GM12878 (cell line): ENCODE data around the gene ZBED1. TPM values are rescaled to one million over a fixed set of nuclear protein-coding genes. Genes with fewer than 3 reads are reported as not detected.

Experiments used
- ATAC-seq: fragments of 200-7000 bp; cut with Tn5 transposase; 3 replicates; pipeline ENCODE4 v1.9.1; 2020; ENCODE audit warnings: mild to moderate bottlenecking, moderate library complexity
- BruUV-seq: library from RNA; stranded (reverse); fragments of 400-500 nt; replicated peaks from 2 replicates; lab custom pipeline; 2021; lab: Mats Ljungman, UMichigan
- CTCF ChIA-PET: fragments of 300-600 bp; sonication (Branson Sonifier 250); formaldehyde crosslinking; extraction: SDS; loops from one replicate; lab custom pipeline; 2021; ENCODE audit warnings: inconsistent platforms; lab: Yijun Ruan, JAX
- POLR2A ChIA-PET: fragments of 350-600 bp; formaldehyde crosslinking; extraction: SDS; loops from one replicate; lab custom pipeline; 2021; ENCODE audit warnings: inconsistent platforms; lab: Charles Lee
- RAD21 ChIA-PET: fragments of 300-600 bp; sonication (Branson Sonifier 250); formaldehyde crosslinking; loops from one replicate; lab custom pipeline; 2023; ENCODE audit warnings: antibody characterized with exemption; ENCODE audit not compliant: unreplicated experiment; lab: Charles Lee
- SMC1A ChIA-PET: fragments of 300-600 bp; sonication (Branson Sonifier 250); formaldehyde crosslinking; loops from one replicate; lab custom pipeline; 2023; ENCODE audit not compliant: unreplicated experiment, uncharacterized antibody; lab: Charles Lee
- DNase-seq: peaks from one replicate; pipeline ENCODE4 v3.0.0-alpha.2; 2011; ENCODE audit warnings: low read depth, low spot score
- FAIRE-seq: peaks from 3 replicates; lab custom pipeline; 2011; peaks lifted over from hg19 to GRCh38; lab: Jason Lieb, UNC
- H2AFZ ChIP-seq: 2 replicates; pipeline ENCODE4 v1.6.0; 2011; ENCODE audit warnings: low read depth, low read length, control low read depth; ENCODE audit not compliant: control insufficient read depth
- H3K27ac ChIP-seq: 2 replicates; pipeline ENCODE4 v1.5.1; 2011; ENCODE audit warnings: control low read depth; ENCODE audit not compliant: control insufficient read depth, insufficient read depth
- H3K27me3 ChIP-seq, 2 experiments: replicated peaks in 1 of 2; 2 replicates each; pipeline versions ENCODE4 v1.6.0 to v1.6.1; 2011; ENCODE audit warnings: low read length in 1 of 2; ENCODE audit not compliant: control insufficient read depth in 2 of 2, insufficient read depth in 2 of 2
- H3K36me3 ChIP-seq, 2 experiments: 2 replicates each; pipeline ENCODE4 v1.5.1; 2011; ENCODE audit warnings: low read length in 1 of 2; ENCODE audit not compliant: control insufficient read depth in 2 of 2, insufficient read depth in 2 of 2
- H3K4me1 ChIP-seq: 2 replicates; pipeline ENCODE4 v1.6.1; 2011; ENCODE audit warnings: mild to moderate bottlenecking, low read length, moderate library complexity, mixed read lengths; ENCODE audit not compliant: control insufficient read depth, insufficient read depth
- H3K4me2 ChIP-seq: 2 replicates; pipeline ENCODE4 v1.6.0; 2011; ENCODE audit warnings: control low read depth; ENCODE audit not compliant: control insufficient read depth, insufficient read depth
- H3K4me3 ChIP-seq: fragments of 200-600 bp; sonication (generic); 2 replicates; pipeline ENCODE4 v1.5.1; 2016
- H3K79me2 ChIP-seq: 2 replicates; pipeline ENCODE4 v1.6.0; 2011; ENCODE audit warnings: low read length; ENCODE audit not compliant: control insufficient read depth, insufficient read depth
- H3K9ac ChIP-seq: 2 replicates; pipeline ENCODE4 v1.8.0; 2011; ENCODE audit warnings: low read length, control low read depth, mixed read lengths; ENCODE audit not compliant: control insufficient read depth, insufficient read depth
- H3K9me3 ChIP-seq: replicated peaks from 3 replicates; pipeline ENCODE4 v1.5.1; 2011; ENCODE audit warnings: mild to moderate bottlenecking, low read length; ENCODE audit not compliant: control insufficient read depth, insufficient read depth
- H4K20me1 ChIP-seq: 2 replicates; pipeline ENCODE4 v1.6.0; 2011; ENCODE audit not compliant: control insufficient read depth, insufficient read depth
- BACH1 ChIP-seq: fragments of 450-650 bp; IDR thresholded peaks from 2 replicates; pipeline ENCODE4 v1.6.1; 2017; ENCODE audit warnings: mild to moderate bottlenecking, borderline replicate concordance
- BCL11A ChIP-seq: IDR thresholded peaks from 2 replicates; pipeline ENCODE4 v1.6.1; 2011; ENCODE audit warnings: low read depth, low read length
- CREB1 ChIP-seq: IDR thresholded peaks from 2 replicates; pipeline ENCODE4 v1.6.1; 2012; ENCODE audit warnings: low read depth, mild to moderate bottlenecking, inconsistent platforms
- ESRRA ChIP-seq: IDR thresholded peaks from 2 replicates; pipeline ENCODE4 v1.6.1; 2012; ENCODE audit warnings: mild to moderate bottlenecking, low read length, improper control_type of control experiment
- HDAC6 ChIP-seq: fragments of 200-600 bp; sonication (generic); IDR thresholded peaks from one replicate; pipeline ENCODE4 v1.8.0; 2017; ENCODE audit warnings: antibody characterized with exemption; ENCODE audit not compliant: unreplicated experiment
- IKZF1 ChIP-seq: fragments of 450-650 bp; conservative IDR thresholded peaks from 2 replicates; pipeline ENCODE4 v1.6.1; 2017; ENCODE audit warnings: antibody characterized with exemption, mild to moderate bottlenecking
- IKZF2 ChIP-seq, 2 experiments: fragments of 450-650 bp; IDR thresholded peaks; 2 replicates each; pipeline ENCODE4 v1.6.1; 2017; ENCODE audit warnings: mild to moderate bottlenecking in 2 of 2, moderate library complexity in 2 of 2
- KLF5 ChIP-seq: fragments of 450-650 bp; IDR thresholded peaks from 2 replicates; pipeline ENCODE4 v1.6.1; 2014; ENCODE audit warnings: mild to moderate bottlenecking; ENCODE audit not compliant: partially characterized antibody
- NRF1 ChIP-seq: conservative IDR thresholded peaks from 2 replicates; pipeline ENCODE4 v1.6.1; 2011; ENCODE audit warnings: mild to moderate bottlenecking, low read depth, low read length, improper control_type of control experiment
- PBX3 ChIP-seq: IDR thresholded peaks from 2 replicates; pipeline ENCODE4 v1.6.1; 2011; ENCODE audit warnings: mild to moderate bottlenecking, low read depth, low read length, moderate library complexity; ENCODE audit not compliant: insufficient replicate concordance
- SREBF1 ChIP-seq: IDR thresholded peaks from 2 replicates; pipeline ENCODE4 v1.6.1; 2012; ENCODE audit warnings: mild to moderate bottlenecking, low read length
- SUZ12 ChIP-seq: fragments of 200-600 bp; sonication (generic); IDR thresholded peaks from one replicate; pipeline ENCODE4 v1.6.1; 2018; ENCODE audit warnings: antibody characterized with exemption, mild to moderate bottlenecking; ENCODE audit not compliant: unreplicated experiment
- ZBTB33 ChIP-seq: fragments of 450-650 bp; IDR thresholded peaks from 2 replicates; pipeline ENCODE4 v1.6.1; 2017; ENCODE audit warnings: mild to moderate bottlenecking
- ZNF687 ChIP-seq: fragments of 450-650 bp; IDR thresholded peaks from 2 replicates; pipeline ENCODE4 v1.6.1; 2017; ENCODE audit warnings: mild to moderate bottlenecking, moderate library complexity
- WGBS: methylation state at CpG from one replicate; pipeline ENCODE4 v1.1.6; 2016; ENCODE audit warnings: low lambda C conversion rate; ENCODE audit not compliant: insufficient replicate concordance, insufficient coverage; ENCODE audit errors: missing lambda C conversion rate; 5-methylcytosine and 5-hydroxymethylcytosine counted together
- in situ Hi-C: fragments of 300-500 bp; cut with MboI; formaldehyde crosslinking; loops from 9 replicates; pipeline ENCODE4 v1.14.3; 2018; ENCODE audit warnings: mixed read lengths
- intact Hi-C: fragments of 100-400 bp; cut with micrococcal nuclease; formaldehyde crosslinking; loops from one replicate; pipeline ENCODE4 v1.14.2; 2022; ENCODE audit not compliant: unreplicated experiment
- polyA plus RNA-seq, 11 experiments: library from polyadenylated mRNA; depleted of rRNA in 4 of 11; unstranded in 6 of 11; stranded (reverse) in 5 of 11; fragments of >200 nt; fragmentation: Nextera tagmentation in 4 of 11; fragmentation: Illumina TruSeq in 1 of 11; extraction: Ambion mirVana in 4 of 11; extraction: Trizol in 1 of 11; gene quantifications; 1 replicate in 1 of 11; 2 replicates in 10 of 11; pipeline versions ENCODE4 v1.2.1 to v1.2.3, GENCODE V29; 2011 to 2016; ENCODE audit warnings: inconsistent platforms in 2 of 11, missing spikeins in 2 of 11, low read depth in 1 of 11
- total RNA-seq, 4 experiments: library from RNA; depleted of rRNA in 3 of 4; stranded (reverse); fragments of >200 nt in 3 of 4; fragmentation: Illumina TruSeq in 1 of 4; extraction: Trizol in 1 of 4; gene quantifications; 2 replicates each; pipeline versions ENCODE4 v1.2.1 to v1.2.3, GENCODE V29; 2013 to 2021
- TF ChIP-seq, protein P1 (sequence below): IDR thresholded peaks from 2 replicates; pipeline ENCODE4 v1.6.1; 2011; ENCODE audit warnings: low read depth, mild to moderate bottlenecking, low read length, moderate library complexity, borderline replicate concordance; ENCODE audit errors: extremely low read depth

ZBED1 gene
- total and polyA plus RNA-seq, 10 of the 15 experiments (the other 5 are each of a cell fraction or from before 2014, with no cell fraction given): 1.9 to 75.5 (median 40.5) TPM

DNA sequence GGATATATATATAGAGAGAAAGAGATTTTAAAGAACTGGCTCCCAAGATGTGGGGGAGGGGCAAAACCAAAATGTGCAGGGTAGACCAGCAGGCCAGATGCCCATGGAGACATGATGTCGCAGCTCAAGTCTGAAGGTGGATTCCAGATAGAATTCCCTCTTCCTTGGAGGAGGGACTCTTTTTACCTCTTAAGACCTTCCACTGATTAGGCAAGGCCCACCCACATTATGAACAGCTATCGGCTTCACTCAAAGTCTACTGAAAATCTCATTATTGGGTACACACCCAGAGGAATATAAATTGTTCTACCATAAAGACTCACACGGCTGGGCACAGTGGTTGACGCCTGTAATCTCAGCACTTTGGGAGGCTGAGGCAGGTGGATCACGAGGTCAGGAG, 59.3 kb downstream of the ZBED1 start:
- no peak overlapping the region for H3K4me3 ChIP-seq
- H3K4me2 ChIP-seq: no peak overlapping the region
- no peaks in the 10 kb centered on the region for H3K4me1 ChIP-seq
- intact Hi-C loops (no loop called here), in situ Hi-C loops (no loop called here)
- POLR2A ChIA-PET: no interaction called here
- H3K9ac ChIP-seq: no peak overlapping the region
- RAD21 ChIA-PET: no interaction called here
- FAIRE-seq (no peak), DNase-seq (no peak), ATAC-seq (no peak)
- H3K27ac ChIP-seq: no peak overlapping the region
- CTCF ChIA-PET: no interaction called here
- no peaks in the 10 kb centered on the region; a peak in 1 of 4 replicates for H3K36me3 ChIP-seq
- H3K9me3 ChIP-seq: no peaks in the 10 kb centered on the region; the same call in 2 of the 3 replicates
- H4K20me1 ChIP-seq: no peaks in the 10 kb centered on the region
- BruUV-seq: no TSS peak
- no peaks in the 10 kb centered on the region for H3K27me3 ChIP-seq
- H3K79me2 ChIP-seq: no peaks in the 10 kb centered on the region; the same call in 1 of the 2 replicates
- SMC1A ChIA-PET: no interaction called here
- 97% methylated on average over 5 of the region's 5 CpGs for WGBS
- TF ChIP-seq SREBF1 (no peak), ZBTB33 (no peak), NRF1 (no peak), KLF5 (no peak), HDAC6 (no peak), ESRRA (no peak), PBX3 (no peak), BACH1 (no peak), SUZ12 (no peak), ZNF687 (no peak), IKZF2 (IDR thresholded peaks at IDR 0.05) (no peak), CREB1 (no peak), BCL11A (no peak), IKZF1 (no peak)
- TF ChIP-seq, protein P1, sequence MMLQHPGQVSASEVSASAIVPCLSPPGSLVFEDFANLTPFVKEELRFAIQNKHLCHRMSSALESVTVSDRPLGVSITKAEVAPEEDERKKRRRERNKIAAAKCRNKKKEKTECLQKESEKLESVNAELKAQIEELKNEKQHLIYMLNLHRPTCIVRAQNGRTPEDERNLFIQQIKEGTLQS: no peak
- H2AFZ ChIP-seq: no peak overlapping the region
